Measurements from ENCODE around the gene C3orf38.
"Not testable (repeated sequence)": the region's sequence is repeated elsewhere in the genome, so short reads cannot be mapped to it uniquely, and the experiment has no call there.

The C3orf38 gene

GRCh38 chr3:88149509-88150362, at the start of gene C3orf38:
Gene C3orf38, plus strand, starts transcription at chr3:88149959. Its CDS starts 94 bp downstream, at chr3:88150053.
- DNase-seq: peak; percentile 51

DNA sequence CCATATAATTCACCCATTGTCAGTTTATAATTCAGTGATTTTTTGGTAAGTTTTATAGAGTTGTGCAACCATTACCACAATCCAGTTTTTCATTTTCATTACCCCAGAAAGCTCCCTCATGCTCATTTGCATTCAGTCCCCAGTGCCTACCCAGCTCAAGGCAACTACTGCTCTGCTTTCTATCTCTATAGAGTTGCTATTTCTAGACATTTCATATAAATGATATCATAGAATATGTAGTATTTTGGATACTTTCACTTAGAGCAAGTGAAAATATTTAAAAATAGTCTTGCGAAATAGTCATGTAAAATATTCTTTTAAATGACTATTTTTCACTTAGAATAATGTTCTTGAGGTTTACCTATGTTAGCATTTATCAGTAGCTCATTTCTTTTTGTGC, 48.6 kb upstream of the C3orf38 start:
- no peak for DNase-seq

GRCh38 chr3:88105325-88105724, 44.4 kb upstream of the C3orf38 start:
- no peak for DNase-seq

DNA sequence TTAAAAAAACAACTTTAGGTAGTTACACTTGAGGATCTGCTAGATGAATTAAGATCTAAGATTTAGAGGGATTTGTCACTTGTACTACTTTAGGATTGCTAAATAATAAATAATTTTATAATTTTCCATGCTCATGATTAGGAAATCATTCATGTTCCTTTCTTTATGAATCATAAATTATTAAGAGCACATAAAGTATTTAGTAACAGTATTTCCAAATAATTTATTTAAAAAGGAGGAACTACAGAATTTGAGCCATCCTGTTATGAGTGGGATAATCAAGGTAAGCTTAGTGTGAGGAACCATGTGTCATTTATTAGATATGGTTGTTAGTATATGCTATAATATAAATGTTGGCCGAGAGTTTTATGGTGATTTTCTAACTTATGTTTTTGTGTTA, 37.5 kb upstream of the C3orf38 start:
- no peak for DNase-seq

DNA sequence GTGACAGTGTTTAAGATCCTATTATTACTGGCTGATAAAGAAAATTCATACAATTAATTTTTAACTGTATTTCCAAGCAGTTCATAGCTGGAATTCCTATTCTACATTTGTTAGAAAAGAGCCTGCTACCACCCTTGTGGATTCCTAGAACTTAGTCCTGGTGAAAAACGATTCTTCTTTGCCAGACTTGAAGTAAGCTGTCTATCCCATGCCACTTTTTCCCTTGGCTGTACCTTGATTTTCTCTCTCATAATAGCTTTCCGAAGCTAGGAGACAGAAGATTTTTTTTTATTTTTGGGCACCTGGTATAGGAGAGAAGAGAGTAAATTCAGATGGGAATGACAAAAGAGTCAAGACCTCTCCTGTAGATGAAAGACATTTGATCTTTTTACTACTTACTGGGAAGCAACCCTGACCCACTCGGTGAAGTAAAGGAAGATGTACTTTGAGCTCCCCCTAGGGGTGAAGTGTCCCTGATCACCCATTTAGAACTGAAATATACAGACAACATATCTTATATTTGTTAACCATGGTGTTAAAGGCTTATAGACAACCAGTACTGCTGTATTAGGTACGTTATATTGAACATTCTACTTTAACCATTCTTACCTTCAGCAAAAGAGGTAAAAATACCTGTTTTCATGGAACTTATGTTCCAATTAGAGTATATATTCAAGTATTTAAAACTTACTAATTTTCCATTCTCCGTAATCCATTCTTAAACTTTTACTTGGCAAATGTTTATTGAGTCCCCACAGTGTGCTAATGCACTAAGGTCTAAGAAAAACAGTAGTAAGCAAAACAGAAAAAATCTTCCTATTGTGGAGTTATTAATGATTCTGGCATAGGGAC, 36.2 kb upstream of the C3orf38 start:
- DNase-seq: peak; percentile 2

GRCh38 chr3:88114878-88115549, 34.7 kb upstream of the C3orf38 start:
- no peak for DNase-seq

GRCh38 chr3:88117683-88118082, 32.1 kb upstream of the C3orf38 start:
- no peak for DNase-seq

DNA sequence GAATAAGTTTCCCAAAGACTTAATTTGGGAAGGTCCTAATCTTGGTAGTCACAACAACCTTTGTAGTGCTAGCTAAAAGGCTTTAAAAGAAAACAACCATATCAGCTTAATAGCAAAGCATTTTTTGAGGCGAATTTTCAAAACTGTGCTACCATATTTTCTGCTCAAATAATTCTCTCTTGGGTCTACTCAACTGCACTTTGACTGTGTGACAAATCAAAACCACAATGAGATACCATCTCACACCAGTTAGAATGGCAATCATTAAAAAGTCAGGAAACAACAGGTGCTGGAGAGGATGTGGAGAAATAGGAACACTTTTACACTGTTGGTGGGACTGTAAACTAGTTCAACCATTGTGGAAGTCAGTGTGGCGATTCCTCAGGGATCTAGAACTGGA, 31.2 kb upstream of the C3orf38 start:
- not testable (repeated sequence) for DNase-seq

- no peak for DNase-seq
These were observed 26.2 kb upstream of the C3orf38 start for GRCh38 chr3:88123526-88123925.

GRCh38 chr3:88131695-88132094, 18.1 kb upstream of the C3orf38 start:
- DNase-seq: no peak

GRCh38 chr3:88132894-88133293, 16.9 kb upstream of the C3orf38 start:
- DNase-seq: no peak

GRCh38 chr3:88133711-88134263, 16.0 kb upstream of the C3orf38 start:
- DNase-seq: no peak

DNA sequence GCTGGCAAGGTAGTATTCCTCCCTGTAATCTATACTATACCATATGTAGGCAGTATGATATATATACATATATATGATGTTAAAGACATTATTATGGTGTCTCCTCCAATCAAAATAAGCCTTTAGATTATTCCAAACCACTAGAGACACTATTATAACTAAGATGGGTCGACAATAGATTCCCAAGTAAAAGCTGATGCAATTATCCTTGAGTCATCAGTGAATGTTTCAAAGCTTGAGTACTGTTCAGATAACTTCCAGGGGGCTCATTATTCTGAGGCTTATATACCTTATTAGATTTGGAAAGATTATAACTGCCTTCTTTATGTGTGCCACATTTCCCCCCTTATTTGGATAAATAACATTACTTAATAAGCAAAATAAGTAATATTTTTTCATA, 11.9 kb upstream of the C3orf38 start:
- no peak for DNase-seq

- DNase-seq: no peak
These were observed 8.2 kb upstream of the C3orf38 start for GRCh38 chr3:88141458-88142083.

DNA sequence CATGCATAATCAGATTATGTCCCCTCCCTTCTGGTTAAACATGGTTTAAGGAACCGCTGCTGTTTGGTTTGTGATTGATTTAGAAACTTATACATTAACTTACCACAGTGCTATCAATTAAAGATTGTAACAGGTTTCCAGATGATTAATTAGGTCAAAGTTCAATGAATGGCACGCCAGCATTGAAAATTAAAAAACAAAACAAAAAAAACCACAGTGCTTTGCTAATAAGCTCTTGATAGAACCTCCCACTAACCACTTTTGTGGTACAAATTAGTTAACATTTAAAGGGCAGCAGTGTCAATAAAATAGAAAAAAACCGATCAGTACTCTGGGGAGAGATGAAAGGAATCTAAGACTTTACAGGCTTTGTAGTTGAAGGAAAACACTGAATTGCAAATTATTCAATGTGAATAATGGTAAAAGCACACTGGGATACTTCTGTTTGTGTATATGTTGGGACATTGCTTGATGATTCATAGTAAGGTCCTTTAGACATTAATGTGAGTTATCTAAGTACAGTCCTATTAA, 7.6 kb upstream of the C3orf38 start:
- no peak for DNase-seq

DNA sequence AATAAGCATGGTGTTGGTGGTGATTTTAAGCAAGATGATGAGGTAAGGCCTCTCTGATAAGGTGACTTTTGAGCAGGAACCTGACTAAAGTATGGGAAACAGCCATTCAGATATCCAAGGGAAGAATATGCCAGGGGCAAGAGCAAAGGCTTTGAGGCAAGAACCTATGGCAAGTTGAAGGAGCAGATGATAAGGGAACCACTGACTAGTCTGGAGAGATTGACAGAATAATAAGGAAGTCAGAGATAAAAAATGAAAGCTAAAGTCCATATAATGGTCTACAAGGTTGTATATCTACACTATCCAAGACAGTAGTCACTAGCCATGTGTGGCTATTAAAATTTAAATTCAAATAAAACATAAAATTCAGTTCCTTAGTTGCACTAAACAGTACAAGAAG, 2.5 kb upstream of the C3orf38 start:
- DNase-seq: no peak

GRCh38 chr3:88148651-88149050, 1.1 kb upstream of the C3orf38 start:
- no peak for DNase-seq

DNA sequence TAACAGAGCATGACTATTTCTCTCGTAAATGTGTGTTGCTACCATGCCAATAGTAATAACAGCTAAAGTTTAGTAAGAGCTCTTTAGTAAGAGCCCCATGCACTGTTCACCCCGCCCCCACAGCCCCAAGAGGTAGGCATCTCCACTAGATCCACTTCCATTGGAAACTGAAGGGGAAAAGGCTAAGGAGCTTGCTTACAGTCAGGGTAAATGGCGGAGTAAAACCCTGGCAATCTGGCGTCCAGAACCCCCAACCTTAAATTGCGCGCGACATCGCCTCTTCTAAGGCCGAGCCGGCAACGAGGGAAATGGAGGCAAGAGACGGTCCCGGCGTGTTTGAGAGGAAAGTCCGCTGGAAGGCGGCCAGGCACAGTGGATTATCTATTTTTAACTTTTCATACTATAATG, 654 bp upstream of the C3orf38 start:
- no peak for DNase-seq

DNA sequence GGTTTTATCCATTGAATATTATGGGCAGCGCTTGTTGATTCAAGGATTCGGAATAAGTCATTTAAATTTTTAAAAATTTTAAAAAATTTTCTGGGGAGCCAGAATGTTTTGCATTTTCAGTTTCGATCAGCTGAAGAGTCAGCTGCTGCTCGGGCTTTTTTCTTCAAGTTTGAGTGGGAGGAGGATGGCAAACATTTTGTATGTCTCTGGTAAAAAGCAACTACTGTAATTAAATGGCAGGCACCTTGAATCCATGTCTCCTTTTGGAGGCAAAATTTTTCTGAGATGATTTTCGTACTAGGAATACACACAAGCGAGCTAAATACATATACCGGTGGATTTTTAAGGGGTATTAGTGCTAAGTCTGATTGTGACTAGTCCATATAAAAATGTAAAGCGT, 612 bp downstream of the C3orf38 start:
- DNase-seq: no peak

DNA sequence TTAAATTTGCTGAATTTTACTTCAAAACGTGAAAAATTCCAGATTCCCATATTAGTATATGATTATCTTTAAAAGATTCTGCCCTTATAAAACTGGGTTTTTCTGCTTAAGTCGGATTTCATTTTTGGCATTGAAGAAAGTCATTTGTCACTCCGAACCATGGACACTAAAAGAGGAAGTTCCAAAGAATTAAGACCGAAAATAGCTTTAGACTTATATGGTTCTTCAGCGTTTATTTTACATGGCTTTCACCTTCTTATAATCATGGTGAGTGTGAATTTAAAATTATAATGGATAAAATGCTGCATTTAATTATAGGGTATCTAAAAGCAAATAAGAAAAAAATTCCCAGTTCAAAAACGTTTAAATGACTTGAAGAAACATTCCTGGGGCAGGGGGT, 1.0 kb downstream of the C3orf38 start:
- no peak for DNase-seq

GRCh38 chr3:88151358-88151757, 1.6 kb downstream of the C3orf38 start:
- DNase-seq: no peak

GRCh38 chr3:88152841-88153240, 3.1 kb downstream of the C3orf38 start:
- DNase-seq: no peak
